ENCODE measurements around the gene CD6. TPM values are rescaled to one million over a fixed set of nuclear protein-coding genes. Genes with fewer than 3 reads are reported as not detected.

Gene CD6
- total and polyA plus RNA-seq, 2 of the 8 experiments (the other 6 are each of a cell fraction or from before 2014, with no cell fraction given): 0.03 TPM; not detected in 1

GRCh38 chr11:61034704-61035525 lies 63.4 kb downstream of the CD6 start (continued):
- TF ChIP-seq CHD7 (IDR thresholded peaks at IDR 0.05; ENCODE audit: insufficient replicate concordance, low read length) (no peak), BCL11A (IDR thresholded peaks at IDR 0.05; ENCODE audit: low read depth in 2 of 2, low read length in 2 of 2) (no peak)

Measured in H1 (cell line).